ENCODE data around the gene PEX5L. TPM values are rescaled to one million over a fixed set of nuclear protein-coding genes. Genes with fewer than 3 reads are reported as not detected.

PEX5L gene
- total RNA-seq = 22.8 TPM

GRCh38 chr3:180036671-180037455, at the start of gene PEX5L:
TSS of gene PEX5L (minus strand) at chr3:180036937. CDS start at chr3:180036599, 338 bp downstream.

